ENCODE data around the gene KIF23. TPM values are rescaled to one million over a fixed set of nuclear protein-coding genes. Genes with fewer than 3 reads are reported as not detected.

Gene KIF23
- total and polyA plus RNA-seq, 2 of the 4 experiments (the other 2 are of a cell fraction) = 37.7 to 56.1 TPM

DNA sequence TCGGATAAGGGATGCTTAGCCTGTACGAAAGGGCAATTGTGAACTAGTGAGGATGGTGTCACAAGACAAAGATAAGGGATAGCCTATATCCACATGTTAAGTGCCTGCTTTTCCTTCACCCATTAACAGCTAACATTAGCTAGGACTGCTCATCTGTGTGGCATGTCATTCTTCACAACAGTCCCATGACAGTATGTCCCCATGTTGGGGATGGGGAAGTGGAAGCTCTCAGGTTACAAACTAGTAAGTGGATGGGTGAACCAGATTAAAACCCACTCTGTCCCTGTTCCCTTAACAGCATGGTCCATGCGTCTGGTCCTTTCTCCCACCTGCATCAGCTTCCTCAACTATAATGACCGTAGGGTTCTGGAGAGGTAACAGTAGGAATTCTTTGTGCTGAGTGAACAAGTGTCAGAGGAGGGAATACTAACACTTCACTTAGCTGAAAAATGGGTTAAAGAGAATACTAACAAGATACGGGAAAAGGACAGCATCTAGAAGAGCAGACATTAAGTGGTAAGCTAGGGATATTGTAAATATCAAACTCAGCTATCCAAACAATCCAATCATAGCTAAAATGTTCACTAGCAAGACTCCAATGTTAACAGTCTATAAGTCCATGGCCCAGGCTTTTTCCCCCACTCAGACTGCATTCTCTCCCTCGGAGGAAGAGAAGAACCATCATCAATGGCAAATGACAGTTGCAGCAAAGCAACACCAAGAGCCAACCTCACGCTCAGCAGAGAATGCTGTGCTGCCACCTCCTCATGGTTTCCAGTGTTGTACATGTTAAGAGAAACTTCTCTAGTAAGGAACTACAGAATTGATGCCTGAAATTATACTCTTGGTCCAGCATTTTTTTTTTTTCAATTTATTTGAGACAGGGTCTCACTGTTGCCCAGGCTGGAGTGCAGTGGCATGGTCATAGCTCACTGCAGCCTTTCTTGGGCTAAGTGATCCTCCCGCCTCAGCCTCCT is 43.4 kb downstream of the KIF23 start:
- H3K36me3 ChIP-seq (ENCODE audit: control insufficient read depth, insufficient read depth, low read length) = peaks cover 24% of the 10 kb centered on the region
- ATAC-seq (ENCODE audit: low read depth) = 0 out of 2 replicates have a peak, but pooled peaks have one; percentile 2
- peaks cover 12 to 56% of the 10 kb centered on the region in 2 experiments for H3K79me1 ChIP-seq (ENCODE audit: low read depth in 1 of 2, low read length in 2 of 2)
- no peak overlapping the region for H3K18ac ChIP-seq (ENCODE audit: low read depth, low read length)
- H2AK9ac ChIP-seq (replicated peaks; ENCODE audit: low read depth, low read length, poor library complexity) = no peak overlapping the region
- peak overlapping the region; percentile 12; the same call in 1 of the 2 replicates for H3K4me2 ChIP-seq (ENCODE audit: low read depth, low read length)
- H4K8ac ChIP-seq (ENCODE audit: low read depth in 2 of 2, low read length in 2 of 2) = peak overlapping the region in 1 of 2 experiments; percentile 57; a peak in 1 of 4 replicates
- no peaks in the 10 kb centered on the region for H3K27me3 ChIP-seq (ENCODE audit: control insufficient read depth, insufficient read depth, low read length)
- no CpG with 5 or more reads among the region's 8 CpGs for WGBS, 2 experiments (ENCODE audit: extremely low coverage in 2 of 2, insufficient read length in 1 of 2)
- H3K9ac ChIP-seq (ENCODE audit: low read depth, low read length) = no peak overlapping the region
- peak overlapping the region; percentile 68 for H3K23ac ChIP-seq (ENCODE audit: low read depth, low read length)
- TF ChIP-seq RFX5 (IDR thresholded peaks at IDR 0.05; ENCODE audit: low read depth, low read length) = no peak
- CTCF ChIA-PET = no interaction called here
- peaks cover 14% of the 10 kb centered on the region for H3K4me1 ChIP-seq (ENCODE audit: control insufficient read depth, insufficient read depth, low read length)
- BruUV-seq (replicated peaks) = no TSS peak
- intact Hi-C loops (cut with micrococcal nuclease) (loop anchor here (10.0 kb wide), 1 partner anchor 293 kb away; the partner anchor contains the start of gene GLCE), dilution Hi-C loops (cut with HindIII; ENCODE audit: low sequenced_read_pairs, unreplicated experiment) (no loop called here), in situ Hi-C loops (cut with MboI; ENCODE audit: low sequenced_read_pairs) (no loop called here)
- H3K27ac ChIP-seq (ENCODE audit: insufficient read depth, low read length) = peak overlapping the region; percentile 45; the same call in 1 of the 2 replicates
- H4K20me1 ChIP-seq (ENCODE audit: insufficient read depth, low read length) = peaks cover 55% of the 10 kb centered on the region
- no peak overlapping the region for H4K5ac ChIP-seq (ENCODE audit: low read depth, low read length)
- H4K91ac ChIP-seq (ENCODE audit: insufficient read depth, low read depth, low read length) = no peak overlapping the region
- POLR2A ChIA-PET (ENCODE audit: unreplicated experiment) = no interaction called here
- H3K9me1 ChIP-seq (ENCODE audit: insufficient read depth, low read length) = peaks cover 26% of the 10 kb centered on the region
- no peaks in the 10 kb centered on the region for H3K9me3 ChIP-seq (ENCODE audit: control insufficient read depth, insufficient read depth, low read length)
- H3K56ac ChIP-seq (ENCODE audit: extremely low read depth, insufficient read depth, low read length) = no peak overlapping the region
- H3K4ac ChIP-seq (ENCODE audit: low read depth, low read length) = no peak overlapping the region
- H3K14ac ChIP-seq (replicated peaks; ENCODE audit: low read depth, low read length) = 0 out of 2 replicates have a peak overlapping the region, but pooled peaks have one; percentile 33
- H3K4me3 ChIP-seq (ENCODE audit: insufficient read depth, low read depth, low read length) = no peak overlapping the region
- H2BK5ac ChIP-seq (ENCODE audit: low read depth, low read length, poor library complexity, severe bottlenecking) = peak overlapping the region; percentile 40
- no peak overlapping the region for H2BK15ac ChIP-seq (ENCODE audit: low read depth, low read length)
- no peak overlapping the region for H2AK5ac ChIP-seq (ENCODE audit: low read depth, low read length)
- peak; percentile 34 for DNase-seq
- H2AFZ ChIP-seq (replicated peaks; ENCODE audit: low read length, poor library complexity) = no peak overlapping the region
- no peak overlapping the region for H2BK20ac ChIP-seq (ENCODE audit: low read depth, low read length)
- H2BK120ac ChIP-seq (ENCODE audit: low read depth, low read length) = no peak overlapping the region

Measured in IMR-90 (cell line).